ENCODE results near the gene DNASE1L3.

- TF ChIP-seq POLR2AphosphoS5 (IDR thresholded peaks at IDR 0.05) (peak; percentile 25), CTCF (IDR thresholded peaks at IDR 0.05; ENCODE audit: poor library complexity, severe bottlenecking) (no peak)
These were observed 49.5 kb upstream of the DNASE1L3 start for GRCh38 chr3:58260261-58260731.

All from neural cell (in vitro differentiated cells).